HK-2 (cell line): ENCODE measurements around the gene EHBP1L1.
"Not testable (repeated sequence)": the region's sequence is repeated elsewhere in the genome, so short reads cannot be mapped to it uniquely, and the experiment has no call there.

Experiments used
- DNase-seq: peaks from one replicate; pipeline ENCODE4 v3.0.0-alpha.2; 2018; ENCODE audit not compliant: unreplicated experiment

Gene EHBP1L1

GRCh38 chr11:65636108-65637031, 60.5 kb downstream of the EHBP1L1 start:
- no peak for DNase-seq

- DNase-seq: no peak
These were observed 61.2 kb downstream of the EHBP1L1 start for GRCh38 chr11:65637032-65637557.

- peak; percentile 85 for DNase-seq
These were observed 62.1 kb downstream of the EHBP1L1 start, which contains the start of gene SIPA1 for GRCh38 chr11:65637794-65638419. TSS of gene SIPA1 (plus strand) at chr11:65638101. CDS start at chr11:65640922, 2,821 bp downstream.

- not testable (repeated sequence) for DNase-seq
These were observed 63.4 kb downstream of the EHBP1L1 start for GRCh38 chr11:65639228-65639597.

GRCh38 chr11:65639623-65640482, 64.0 kb downstream of the EHBP1L1 start:
- DNase-seq: no peak

- DNase-seq: no peak
These were observed 64.8 kb downstream of the EHBP1L1 start for GRCh38 chr11:65640483-65641296.

GRCh38 chr11:65641297-65642013, 65.6 kb downstream of the EHBP1L1 start:
- no peak for DNase-seq
